Hematopoietic multipotent progenitor cell (in vitro differentiated cells): ENCODE results near the gene TAF3. TPM values are rescaled to one million over a fixed set of nuclear protein-coding genes. Genes with fewer than 3 reads are reported as not detected.

Source experiments
- DNase-seq, 3 donors: peaks; one replicate each; pipeline ENCODE4 v3.0.0-alpha.2; 2011 to 2015; ENCODE audit warnings: low read depth in 2 of 3, low spot score in 2 of 3
- total RNA-seq: library from RNA; depleted of rRNA; stranded (reverse); fragments of >200 nt; gene quantifications from one replicate; pipeline ENCODE4 v1.2.3, GENCODE V29; 2012

Gene TAF3
- total RNA-seq, 1 donor: 3.0 TPM

DNA sequence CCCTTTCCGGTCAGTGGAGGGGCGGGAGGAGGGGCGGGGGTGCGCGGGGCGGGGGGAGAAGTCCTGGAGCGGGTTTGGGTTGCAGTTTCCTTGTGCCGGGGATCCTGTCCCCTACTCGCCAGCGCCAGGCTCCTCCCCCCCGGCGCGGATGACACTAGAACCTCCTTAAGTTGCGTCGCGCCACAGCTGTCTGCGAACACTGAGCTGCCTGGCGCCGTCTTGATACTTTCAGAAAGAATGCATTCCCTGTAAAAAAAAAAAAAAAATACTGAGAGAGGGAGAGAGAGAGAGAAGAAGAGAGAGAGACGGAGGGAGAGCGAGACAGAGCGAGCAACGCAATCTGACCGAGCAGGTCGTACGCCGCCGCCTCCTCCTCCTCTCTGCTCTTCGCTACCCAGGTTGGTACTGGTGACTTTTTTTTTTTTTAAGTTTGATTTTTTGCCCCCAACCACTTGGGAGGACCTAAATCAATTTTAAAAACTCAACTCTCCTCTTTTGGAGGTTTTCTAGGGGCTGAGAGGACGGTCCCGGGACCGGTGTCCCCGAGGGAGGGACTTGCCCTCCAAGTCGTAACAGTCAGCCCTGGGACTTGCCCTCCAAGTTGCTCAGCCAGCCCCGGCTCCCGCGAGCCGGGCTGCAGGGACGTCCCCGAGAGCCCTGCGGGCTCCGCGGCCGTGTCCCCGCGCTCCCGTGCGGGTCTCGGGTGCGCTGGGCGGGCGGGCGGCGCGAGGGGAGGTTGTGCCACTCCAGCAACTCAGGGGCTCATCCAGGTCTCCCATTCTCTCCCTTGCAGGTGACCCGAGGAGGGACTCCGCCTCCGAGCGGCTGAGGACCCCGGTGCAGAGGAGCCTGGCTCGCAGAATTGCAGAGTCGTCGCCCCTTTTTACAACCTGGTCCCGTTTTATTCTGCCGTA, 236.4 kb downstream of the TAF3 start, which contains the start of gene GATA3:
TSS of gene GATA3 (plus strand) at position 195 of the 914 bp plus-strand sequence. CDS start 968 bp downstream, outside the sequence.
- peak in 1 of 3 donors; percentile 43 for DNase-seq

DNA sequence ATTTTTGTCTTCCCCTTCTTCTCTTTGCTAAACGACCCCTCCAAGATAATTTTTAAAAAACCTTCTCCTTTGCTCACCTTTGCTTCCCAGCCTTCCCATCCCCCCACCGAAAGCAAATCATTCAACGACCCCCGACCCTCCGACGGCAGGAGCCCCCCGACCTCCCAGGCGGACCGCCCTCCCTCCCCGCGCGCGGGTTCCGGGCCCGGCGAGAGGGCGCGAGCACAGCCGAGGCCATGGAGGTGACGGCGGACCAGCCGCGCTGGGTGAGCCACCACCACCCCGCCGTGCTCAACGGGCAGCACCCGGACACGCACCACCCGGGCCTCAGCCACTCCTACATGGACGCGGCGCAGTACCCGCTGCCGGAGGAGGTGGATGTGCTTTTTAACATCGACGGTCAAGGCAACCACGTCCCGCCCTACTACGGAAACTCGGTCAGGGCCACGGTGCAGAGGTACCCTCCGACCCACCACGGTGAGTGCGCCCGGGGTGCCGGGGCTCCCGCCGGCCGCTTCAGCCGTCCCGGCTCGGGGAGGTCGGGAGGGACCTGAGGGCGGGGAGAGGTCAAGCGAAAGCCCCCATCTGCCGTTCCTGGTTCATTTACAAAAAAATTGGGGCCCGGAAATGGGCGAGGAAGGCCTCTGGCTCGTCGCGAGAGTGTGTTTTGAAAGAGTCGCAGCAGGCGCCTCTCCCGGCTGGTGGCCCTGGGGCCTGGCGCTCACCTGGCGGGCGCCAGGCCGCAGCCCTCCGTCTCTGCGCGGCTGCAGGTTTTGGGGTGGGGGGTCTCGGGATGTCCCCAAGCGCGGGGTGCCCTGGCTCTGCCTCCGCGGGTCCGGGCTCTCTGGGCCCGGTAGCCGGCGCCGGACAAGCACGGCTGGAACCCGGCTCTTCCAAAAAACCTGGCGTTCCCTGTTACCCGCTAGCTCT, 237.4 kb downstream of the TAF3 start:
- peak in 1 of 3 donors; percentile 14 for DNase-seq

DNA sequence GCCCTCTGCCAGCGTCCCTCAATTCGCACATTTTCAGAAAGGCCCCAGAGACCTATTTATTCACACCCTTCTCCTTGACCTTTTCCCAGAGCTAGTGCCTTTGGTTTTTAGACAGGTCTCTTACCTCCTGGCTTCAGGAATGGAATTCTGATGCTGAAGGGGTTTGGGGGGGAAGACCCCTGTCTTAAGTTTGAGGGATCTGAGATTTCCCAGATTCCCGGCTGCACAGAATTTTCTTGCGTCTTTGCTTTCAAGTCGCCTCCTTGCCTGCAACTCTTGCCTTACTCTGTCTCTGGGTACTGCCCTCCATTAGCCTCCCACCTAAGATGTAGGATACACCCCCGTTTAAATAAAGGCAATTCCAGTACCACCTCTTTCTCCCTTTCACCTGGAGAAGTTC, 238.1 kb downstream of the TAF3 start:
- no peak for DNase-seq

DNA sequence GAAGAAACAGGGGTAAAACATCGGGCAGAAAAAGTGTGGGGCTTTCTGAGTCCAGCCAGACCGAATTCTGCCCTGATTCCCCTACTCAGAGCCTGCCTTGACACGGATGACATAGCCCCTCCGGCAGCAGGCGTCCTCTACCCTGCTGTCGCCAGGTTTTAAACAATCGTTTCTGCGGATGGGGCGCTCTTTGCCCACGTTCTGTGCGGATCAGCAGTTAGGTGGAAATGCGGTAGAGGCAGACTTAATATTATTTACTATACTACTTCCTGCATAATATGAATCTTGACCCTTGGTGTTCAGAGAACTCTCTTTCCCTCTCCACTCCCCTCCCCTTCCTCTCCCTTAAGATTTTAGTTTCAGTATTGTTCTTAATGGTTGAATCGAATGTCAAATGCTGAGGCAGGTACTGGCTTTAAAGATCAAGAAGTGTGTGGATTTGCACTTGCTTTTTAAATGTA, 238.6 kb downstream of the TAF3 start:
- DNase-seq: peak in 2 of 3 donors; percentile 46 to 48

DNA sequence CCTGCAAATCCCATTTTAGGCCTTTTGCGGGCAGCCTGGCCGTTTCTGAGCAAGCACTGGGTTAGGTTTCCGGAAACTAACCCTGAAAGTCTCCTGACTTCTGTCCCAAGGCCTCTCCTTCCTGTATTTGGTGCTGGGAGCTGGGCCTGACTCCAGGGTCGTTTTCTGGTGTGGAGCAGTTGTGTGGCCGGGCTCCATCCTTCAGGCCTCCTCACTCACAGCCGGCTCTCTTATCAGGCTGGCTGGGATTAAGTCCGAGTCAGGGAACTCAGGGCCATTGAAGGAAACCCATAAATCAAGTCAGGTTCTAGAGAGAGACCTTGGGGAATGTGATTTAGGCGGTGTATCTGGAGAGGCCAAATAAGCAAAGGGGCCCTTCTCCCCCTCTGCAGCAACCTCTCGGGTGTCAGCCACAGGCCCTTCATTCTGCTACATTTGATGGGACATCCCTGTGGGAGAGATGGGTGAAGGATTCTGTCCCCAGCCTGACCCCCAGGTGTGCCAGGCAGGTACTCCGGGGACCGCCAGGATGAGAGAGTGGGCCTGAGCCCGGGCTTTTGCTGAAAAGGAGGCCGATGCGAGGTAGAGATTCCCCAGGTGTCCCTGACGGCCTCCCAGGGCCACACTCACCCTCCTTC, 239.4 kb downstream of the TAF3 start:
- no peak for DNase-seq

DNA sequence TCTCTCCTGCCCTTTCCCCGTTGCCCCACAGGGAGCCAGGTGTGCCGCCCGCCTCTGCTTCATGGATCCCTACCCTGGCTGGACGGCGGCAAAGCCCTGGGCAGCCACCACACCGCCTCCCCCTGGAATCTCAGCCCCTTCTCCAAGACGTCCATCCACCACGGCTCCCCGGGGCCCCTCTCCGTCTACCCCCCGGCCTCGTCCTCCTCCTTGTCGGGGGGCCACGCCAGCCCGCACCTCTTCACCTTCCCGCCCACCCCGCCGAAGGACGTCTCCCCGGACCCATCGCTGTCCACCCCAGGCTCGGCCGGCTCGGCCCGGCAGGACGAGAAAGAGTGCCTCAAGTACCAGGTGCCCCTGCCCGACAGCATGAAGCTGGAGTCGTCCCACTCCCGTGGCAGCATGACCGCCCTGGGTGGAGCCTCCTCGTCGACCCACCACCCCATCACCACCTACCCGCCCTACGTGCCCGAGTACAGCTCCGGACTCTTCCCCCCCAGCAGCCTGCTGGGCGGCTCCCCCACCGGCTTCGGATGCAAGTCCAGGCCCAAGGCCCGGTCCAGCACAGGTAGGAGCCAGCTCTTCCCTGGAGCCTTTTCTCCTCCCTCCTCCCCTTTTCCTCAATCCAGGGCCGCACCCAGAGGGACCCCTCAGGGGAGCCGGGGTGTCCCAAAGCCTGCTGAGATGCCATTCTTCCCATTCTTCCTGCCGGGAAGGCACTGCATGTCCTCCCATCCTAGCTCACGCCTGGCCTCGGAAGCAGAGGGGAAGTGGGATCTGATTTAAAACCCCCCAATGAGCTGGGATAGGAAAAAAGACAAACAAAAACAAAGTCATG, 240.2 kb downstream of the TAF3 start:
- DNase-seq: no peak

DNA sequence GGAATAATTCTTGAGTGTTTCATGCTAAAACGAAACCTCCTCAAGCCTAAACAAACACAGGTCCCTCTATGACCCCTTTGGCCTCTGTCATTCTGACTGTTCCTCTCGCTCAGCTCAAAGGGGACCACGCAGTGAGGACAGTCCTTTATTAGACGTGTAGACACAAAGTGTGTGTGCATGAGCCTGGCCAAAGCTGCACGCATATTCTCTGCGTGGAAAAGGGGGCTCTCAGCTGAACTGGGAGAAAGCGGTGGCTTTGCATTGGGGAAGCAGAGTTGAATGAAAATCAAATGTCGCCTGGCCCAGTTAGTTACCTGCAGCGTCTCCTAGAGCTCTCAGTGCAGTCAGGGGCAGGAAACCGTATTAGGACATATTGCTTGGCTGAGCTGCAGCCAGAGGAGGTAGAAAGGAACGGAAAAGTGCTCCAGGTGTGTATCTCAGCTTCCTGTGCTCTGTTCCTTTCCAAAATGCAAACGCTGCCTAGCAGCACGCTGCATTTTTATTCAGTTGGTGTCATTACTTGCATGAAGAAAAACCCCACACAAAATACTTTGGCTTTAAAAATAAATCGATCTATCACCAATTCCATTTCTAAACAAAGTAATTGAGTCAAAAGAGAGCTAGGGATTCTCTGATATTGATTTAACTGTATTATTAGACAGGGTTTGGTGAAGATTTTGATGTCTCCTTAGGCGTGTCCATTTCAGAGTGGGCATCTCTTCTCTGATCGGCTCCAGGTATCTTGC, 241.1 kb downstream of the TAF3 start:
- no peak for DNase-seq

DNA sequence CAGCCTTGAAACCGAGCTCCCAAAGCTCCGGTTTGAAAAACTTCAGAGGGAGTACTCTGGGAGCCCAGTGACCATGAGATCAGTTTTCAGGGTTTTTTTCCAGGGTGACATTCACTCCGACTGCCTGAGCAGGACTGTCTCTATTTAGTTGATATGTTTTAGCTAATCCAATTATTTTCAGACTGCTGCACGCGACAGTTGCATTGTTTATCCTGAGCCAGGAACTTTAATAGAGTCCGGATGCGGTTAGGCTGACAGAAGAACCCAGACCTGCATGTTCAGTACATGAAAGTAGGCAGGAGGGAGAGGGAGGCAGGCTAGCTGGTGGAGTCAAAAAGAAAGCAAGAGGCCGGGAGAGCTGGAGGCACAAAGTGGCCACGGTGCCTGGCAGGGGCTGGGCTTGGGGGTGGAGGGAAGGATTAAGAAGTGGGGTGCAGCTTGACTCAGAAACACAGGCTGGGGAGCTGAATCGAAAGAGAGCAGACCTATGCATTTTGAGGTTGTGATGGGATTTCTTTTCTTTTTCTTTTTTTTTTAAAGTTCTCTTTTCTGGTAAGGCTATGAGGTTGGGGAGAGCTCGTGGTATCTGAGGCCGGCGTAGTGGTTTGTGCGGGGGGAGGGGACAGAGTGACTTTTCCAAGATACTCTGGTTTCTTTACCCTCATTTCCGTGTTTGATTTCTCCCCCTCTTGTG, 241.9 kb downstream of the TAF3 start:
- peak in 2 of 3 donors; percentile 59 to 61 for DNase-seq

DNA sequence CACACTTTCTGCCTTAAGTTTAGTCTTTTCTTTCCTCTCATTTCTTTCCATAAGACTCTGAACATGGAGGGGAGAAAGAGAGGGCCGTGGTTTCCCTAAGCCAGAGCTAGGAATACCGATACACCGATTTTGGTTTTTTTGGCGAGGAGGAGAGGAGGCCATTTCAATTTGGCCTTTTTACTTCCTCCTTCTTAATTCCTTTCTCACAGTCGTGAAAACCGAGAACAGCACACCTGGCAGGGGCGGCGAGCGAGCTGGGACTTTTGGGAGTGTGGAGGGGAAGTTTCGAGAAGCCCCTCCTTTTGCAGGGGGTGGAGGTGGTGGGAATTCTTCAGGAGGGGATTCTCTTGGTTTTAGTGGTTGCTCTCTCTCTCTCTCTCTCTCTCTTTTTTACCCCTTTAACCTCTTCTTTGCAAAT, 242.4 kb downstream of the TAF3 start:
- no peak for DNase-seq

DNA sequence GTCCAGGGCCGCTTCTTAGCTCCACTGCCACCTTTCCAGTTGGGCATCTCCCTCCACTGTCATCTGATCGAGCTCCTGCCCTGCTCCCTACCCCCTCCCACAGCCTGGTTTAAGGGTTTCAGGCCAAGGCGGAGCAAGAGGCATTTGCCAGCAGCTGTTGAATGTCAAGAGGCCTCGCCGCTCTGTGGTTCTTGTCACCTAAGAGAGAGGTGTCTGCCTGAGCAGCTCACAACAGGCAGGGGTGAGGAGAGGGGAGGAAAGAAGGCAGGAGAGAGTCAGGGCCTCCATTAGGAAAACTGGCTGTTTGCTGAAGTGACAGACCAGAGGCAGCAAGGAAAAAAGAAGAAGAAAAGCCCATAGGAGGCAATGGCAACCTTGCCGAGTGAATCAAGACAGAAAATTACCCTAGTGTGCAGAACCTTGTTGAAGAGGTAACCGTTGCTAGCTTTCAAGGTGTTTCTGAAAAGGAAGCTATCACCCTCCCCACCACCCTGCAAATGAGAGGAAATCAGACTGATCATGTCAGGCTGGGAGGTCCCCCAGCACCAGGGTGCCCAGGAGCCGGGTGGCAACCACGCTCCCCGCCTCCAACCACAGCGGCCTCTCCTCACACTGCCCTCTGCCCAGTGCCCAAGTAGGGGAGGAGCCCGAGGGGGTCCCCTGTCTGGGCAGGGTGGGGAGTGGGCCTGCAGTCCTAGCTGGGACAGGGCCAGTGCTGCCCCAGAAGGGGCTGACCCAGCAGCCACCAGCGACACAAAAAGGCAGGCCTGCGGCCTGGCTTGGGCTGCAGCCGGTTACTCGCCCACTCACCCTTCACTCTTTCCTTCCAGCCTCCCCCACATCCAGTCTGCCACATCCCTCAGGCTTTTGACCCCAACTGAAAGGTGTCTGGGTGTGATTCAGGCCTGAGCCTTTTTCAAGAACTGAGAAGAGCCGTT, 243.2 kb downstream of the TAF3 start:
- DNase-seq: peak in 1 of 3 donors; percentile 13

DNA sequence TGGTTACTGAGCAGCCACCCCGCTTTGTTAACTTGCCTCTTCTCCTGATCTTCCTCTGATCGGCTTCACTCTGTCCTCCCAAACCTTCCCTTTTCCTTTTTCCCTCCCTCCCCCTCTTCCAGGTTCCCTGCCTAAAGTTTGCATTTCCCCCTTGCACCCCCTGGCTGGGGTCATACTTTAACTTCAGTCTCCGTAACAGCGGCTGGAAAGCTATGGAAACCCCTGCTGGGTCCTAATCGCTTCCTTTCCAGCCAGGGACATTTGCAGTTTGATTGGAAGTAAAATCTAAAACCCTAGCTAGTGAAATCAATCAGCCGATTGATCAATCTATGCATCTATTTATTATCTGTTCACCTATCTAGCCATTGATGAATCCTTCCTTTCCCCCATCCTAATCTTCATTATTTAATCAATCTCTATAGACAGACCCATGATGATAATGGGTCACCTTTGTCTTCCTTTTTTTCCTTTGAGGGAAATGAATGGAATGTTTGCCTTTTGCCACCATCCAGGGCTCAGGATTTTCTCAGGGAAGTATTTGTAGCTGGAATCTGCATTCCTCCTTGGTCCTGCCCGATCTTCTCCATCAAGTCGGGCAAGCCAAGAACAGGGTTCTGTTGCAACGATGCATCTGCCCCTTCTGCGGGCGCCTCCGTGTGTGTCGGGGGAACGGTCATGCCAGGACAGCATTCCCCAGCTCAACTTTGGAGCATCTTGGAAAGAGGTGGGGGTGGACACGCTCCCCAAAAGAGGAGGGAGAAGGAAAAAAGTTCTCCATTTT, 245.0 kb downstream of the TAF3 start:
- DNase-seq: no peak

DNA sequence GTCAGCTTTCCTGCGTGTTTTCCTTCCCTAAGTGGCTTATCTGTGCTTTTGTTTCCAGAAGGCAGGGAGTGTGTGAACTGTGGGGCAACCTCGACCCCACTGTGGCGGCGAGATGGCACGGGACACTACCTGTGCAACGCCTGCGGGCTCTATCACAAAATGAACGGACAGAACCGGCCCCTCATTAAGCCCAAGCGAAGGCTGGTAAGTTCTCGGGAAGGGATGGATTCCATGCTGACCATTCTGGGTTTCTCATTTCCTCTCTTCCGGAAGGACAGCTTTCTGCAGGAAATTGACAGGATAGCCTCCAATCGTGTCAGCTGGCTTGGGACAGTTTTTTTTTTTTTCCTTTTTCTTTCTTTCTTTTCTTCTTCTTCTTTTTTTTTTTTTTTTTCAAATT, 245.6 kb downstream of the TAF3 start:
- DNase-seq: no peak

DNA sequence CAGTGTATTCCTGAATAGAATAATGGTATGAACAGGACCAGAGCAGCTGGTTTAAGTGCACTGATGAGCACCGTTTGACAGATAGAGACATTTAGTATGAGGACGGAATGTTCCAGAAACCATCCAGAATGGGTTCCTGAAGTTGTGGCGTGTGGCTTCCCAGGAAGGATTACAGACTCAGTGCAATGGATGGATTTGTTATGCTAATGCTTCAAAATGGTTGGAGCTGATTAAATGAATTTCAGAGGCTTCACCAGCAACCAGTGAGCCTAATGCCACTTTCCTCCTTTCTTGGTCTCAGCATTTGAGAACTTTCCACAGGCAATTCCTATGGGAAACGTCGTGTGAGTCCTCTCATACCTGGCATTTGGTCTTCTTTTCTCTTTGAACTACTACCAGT, 246.1 kb downstream of the TAF3 start:
- DNase-seq: no peak

DNA sequence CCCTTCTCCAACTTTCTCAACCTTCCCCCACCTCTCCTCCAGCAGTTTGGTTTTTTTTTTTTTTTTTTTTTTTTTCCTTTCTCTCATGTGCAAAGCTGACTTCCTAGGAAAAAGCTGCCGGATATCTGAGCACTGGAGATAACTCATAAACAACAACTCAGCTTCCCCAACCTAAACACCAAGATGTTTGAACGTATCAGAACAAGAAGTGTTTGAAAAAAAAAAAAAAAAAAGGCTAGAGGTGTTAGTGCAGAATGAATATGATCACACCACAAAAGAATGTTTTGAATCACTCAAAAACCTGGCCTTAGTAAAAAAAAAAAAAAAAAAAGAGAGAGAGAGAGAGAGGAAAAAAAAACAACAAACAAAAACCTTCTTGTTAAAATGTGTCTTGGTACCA, 247.3 kb downstream of the TAF3 start:
- peak in 2 of 3 donors; percentile 82 to 93 for DNase-seq

DNA sequence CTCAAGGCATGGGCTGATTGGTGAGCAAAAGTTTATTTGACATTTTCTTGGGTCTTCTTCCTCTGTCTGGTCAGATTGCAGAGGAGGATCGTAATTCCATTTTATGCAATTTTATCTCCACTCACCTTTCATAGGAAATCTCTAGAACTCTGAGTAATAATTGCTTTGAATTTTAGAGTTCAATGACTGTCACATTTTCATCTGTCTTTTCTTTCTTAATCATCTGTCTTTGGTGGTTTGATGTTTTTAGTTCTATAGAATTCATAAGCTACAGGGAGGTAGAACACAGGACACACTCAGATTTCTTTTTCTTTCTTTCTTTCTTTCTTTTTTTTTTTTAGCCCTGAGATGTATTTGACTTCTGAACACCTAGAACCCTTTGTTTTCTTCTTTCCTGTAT, 247.8 kb downstream of the TAF3 start:
- no peak for DNase-seq
